Activated CD8-positive, alpha-beta T cell treated with anti-CD3 and anti-CD28 coated beads for 36 hours (primary cell): ENCODE measurements around the gene PET100. TPM values are rescaled to one million over a fixed set of nuclear protein-coding genes. Genes with fewer than 3 reads are reported as not detected.

Experiments used
- ATAC-seq: fragments of 200-7000 bp; cut with Tn5 transposase; one replicate; pipeline ENCODE4 v1.10.0; 2021; ENCODE audit warnings: mild to moderate bottlenecking, moderate library complexity
- CTCF ChIA-PET: fragments of 350-600 bp; sonication (Branson Sonifier 250); formaldehyde crosslinking; loops from one replicate; lab custom pipeline; 2021; ENCODE audit warnings: antibody characterized with exemption; lab: Charles Lee
- POLR2A ChIA-PET: fragments of 350-600 bp; sonication (Branson Sonifier 250); formaldehyde crosslinking; loops from one replicate; lab custom pipeline; 2021; ENCODE audit warnings: antibody characterized with exemption; lab: Charles Lee
- DNase-seq: peaks from one replicate; pipeline ENCODE4 v3.0.0-alpha.2; 2020
- H3K27ac Mint-ChIP-seq: one replicate; pipeline ENCODE4 v1.8.0; 2021; ENCODE audit warnings: mild to moderate bottlenecking, mixed read lengths
- H3K27me3 Mint-ChIP-seq: one replicate; pipeline ENCODE4 v1.8.0; 2021; ENCODE audit warnings: mixed read lengths
- H3K36me3 Mint-ChIP-seq: one replicate; pipeline ENCODE4 v1.8.0; 2021; ENCODE audit warnings: low read depth, mixed read lengths
- H3K4me1 Mint-ChIP-seq: one replicate; pipeline ENCODE4 v1.8.0; 2021; ENCODE audit warnings: low read depth, mixed read lengths
- H3K4me3 Mint-ChIP-seq: one replicate; pipeline ENCODE4 v1.8.0; 2021; ENCODE audit warnings: mild to moderate bottlenecking, moderate library complexity, mixed read lengths
- H3K9me3 Mint-ChIP-seq: one replicate; pipeline ENCODE4 v1.8.0; 2021; ENCODE audit warnings: mixed read lengths
- CTCF ChIP-seq: fragments of 200-600 bp; IDR thresholded peaks from one replicate; pipeline ENCODE4 v1.8.0; 2022; ENCODE audit warnings: antibody characterized with exemption, mild to moderate bottlenecking
- intact Hi-C: fragments of 100-400 bp; cut with micrococcal nuclease; formaldehyde crosslinking; loops from one replicate; pipeline ENCODE4 v1.10.0; 2022
- total RNA-seq, 2 experiments: library from RNA; stranded (reverse); gene quantifications; one replicate each; pipeline ENCODE4 v1.2.3, GENCODE V29; 2021

PET100 gene
- 10 to 100 TPM; 71.8 to 83.3 TPM for total RNA-seq

DNA sequence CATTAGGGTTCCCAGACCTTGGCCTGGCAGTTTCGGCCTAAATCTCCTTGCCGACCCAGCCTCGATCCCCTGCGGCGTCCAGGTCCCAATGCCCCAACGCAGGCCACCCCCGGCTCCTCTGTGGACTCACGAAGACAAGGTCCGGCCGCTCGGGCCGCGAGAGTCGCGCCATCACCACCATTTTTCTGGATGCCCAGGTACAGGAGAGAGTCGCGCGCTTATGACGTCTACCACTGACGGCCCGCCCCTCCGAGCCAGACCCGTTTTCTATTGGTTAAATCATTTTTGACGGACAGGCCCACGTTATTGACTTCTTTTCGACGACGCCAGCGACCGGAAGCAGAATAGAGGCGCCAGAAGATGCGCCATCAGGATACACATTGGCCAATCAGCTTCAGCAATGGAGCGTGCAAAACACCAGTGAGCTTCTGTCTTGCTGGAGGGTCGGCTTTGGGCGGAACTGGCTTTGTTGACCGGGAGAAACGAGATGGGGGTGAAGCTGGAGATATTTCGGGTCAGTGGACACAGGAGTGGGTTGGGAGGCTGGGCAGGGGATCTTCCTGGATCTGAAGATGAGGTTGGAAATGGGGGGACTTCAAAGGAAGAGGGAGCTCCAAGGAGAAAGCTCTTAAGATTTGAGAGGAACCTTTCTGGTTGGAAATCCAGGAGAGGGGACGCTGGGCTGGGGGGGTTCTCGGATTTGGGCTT, at the start of gene PET100, which contains the start of gene XAB2:
PET100 (plus strand) TSS at position 447 of the 708 bp plus-strand sequence; CDS start at position 488, 41 bp downstream.
XAB2 (minus strand) TSS at position 199 of the 708 bp plus-strand sequence; CDS start at position 181, 18 bp downstream.
- H3K9me3 Mint-ChIP-seq, result no peaks in the 10 kb centered on the region
- H3K27me3 Mint-ChIP-seq, result no peaks in the 10 kb centered on the region
- peaks cover 31% of the 10 kb centered on the region for H3K4me1 Mint-ChIP-seq
- no peak for TF ChIP-seq CTCF
- ChIA-PET CTCF (interaction anchor here (1.1 to 4.0 kb wide), 6 partner anchors 9 to 63 kb away, joined by 4 to 18 read pairs (median 5); partner anchors contain the start of gene TRAPPC5), POLR2A (interaction anchor here (0.6 to 2.0 kb wide), 16 partner anchors 8 to 240 kb away, joined by 3 to 10 read pairs (median 4); partner anchors contain the start of genes PNPLA6, STXBP2 and TRAPPC5)
- DNase-seq, result peak; percentile 97
- H3K27ac Mint-ChIP-seq, result peak within 1 kb of the TSS; percentile 93
- H3K36me3 Mint-ChIP-seq, result peaks cover 4% of the 10 kb centered on the region
- H3K4me3 Mint-ChIP-seq, result peak within 1 kb of the TSS; percentile 83
- intact Hi-C loops, result no loop called here
- peak; percentile 99 for ATAC-seq

DNA sequence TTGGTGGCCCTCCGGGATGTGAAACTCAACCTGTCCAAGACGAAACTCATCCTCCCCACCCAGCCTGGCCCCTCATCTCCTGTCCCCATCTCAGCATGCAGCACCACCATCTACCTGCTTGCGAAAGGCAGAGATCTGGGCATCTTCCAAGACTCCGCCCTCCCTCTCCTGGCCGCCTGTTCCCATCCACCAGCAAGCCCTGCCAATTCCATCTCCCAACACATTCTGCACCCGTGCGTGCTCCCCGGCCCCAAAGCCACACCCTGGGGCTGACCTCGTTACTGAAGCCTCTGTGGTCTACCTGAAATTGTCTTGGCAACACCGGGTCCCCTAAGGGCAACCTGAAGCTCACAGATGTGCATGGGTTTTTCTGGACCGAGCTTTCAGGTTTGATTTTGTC, 47.1 kb upstream of the PET100 start:
- H3K27ac Mint-ChIP-seq, result no peak overlapping the region
- POLR2A ChIA-PET, result interaction anchor here (0.9 kb wide), 1 partner anchor 49 kb away, joined by 3 read pairs; no protein-coding TSS in a partner anchor
- no peak overlapping the region for H3K4me3 Mint-ChIP-seq
- intact Hi-C loops, result no loop called here
- TF ChIP-seq CTCF, result no peak
- H3K4me1 Mint-ChIP-seq, result no peaks in the 10 kb centered on the region
- H3K27me3 Mint-ChIP-seq, result no peaks in the 10 kb centered on the region
- no peak for ATAC-seq
- no peaks in the 10 kb centered on the region for H3K9me3 Mint-ChIP-seq
- no peaks in the 10 kb centered on the region for H3K36me3 Mint-ChIP-seq
- CTCF ChIA-PET, result interaction anchor here (1.7 kb wide), 1 partner anchor 14 kb away, joined by 6 read pairs; no protein-coding TSS in a partner anchor
- DNase-seq, result no peak

GRCh38 chr19:7589822-7590221, 39.8 kb upstream of the PET100 start:
- peaks cover 11% of the 10 kb centered on the region for H3K27me3 Mint-ChIP-seq
- intact Hi-C loops, result no loop called here
- H3K27ac Mint-ChIP-seq, result no peak overlapping the region
- no peaks in the 10 kb centered on the region for H3K36me3 Mint-ChIP-seq
- ChIA-PET CTCF (interaction anchor here (1.1 to 1.3 kb wide), 2 partner anchors 22 to 223 kb away, joined by 3 read pairs; no protein-coding TSS in a partner anchor), POLR2A (no interaction called here)
- DNase-seq, result no peak
- H3K9me3 Mint-ChIP-seq, result no peaks in the 10 kb centered on the region
- H3K4me1 Mint-ChIP-seq, result no peaks in the 10 kb centered on the region
- no peak for ATAC-seq
- no peak for TF ChIP-seq CTCF
- H3K4me3 Mint-ChIP-seq, result no peak overlapping the region

- ATAC-seq (no peak), DNase-seq (no peak)
- Mint-ChIP-seq H3K27me3 (peaks cover 13% of the 10 kb centered on the region), H3K4me3 (no peak overlapping the region), H3K4me1 (peaks cover 2% of the 10 kb centered on the region), H3K27ac (no peak overlapping the region), H3K36me3 (no peaks in the 10 kb centered on the region), H3K9me3 (no peaks in the 10 kb centered on the region)
- ChIA-PET POLR2A (no interaction called here), CTCF (interaction anchor here (1.1 to 1.3 kb wide), 2 partner anchors 22 to 223 kb away, joined by 3 read pairs; no protein-coding TSS in a partner anchor)
- TF ChIP-seq CTCF, result no peak
- intact Hi-C loops, result no loop called here
Measured at GRCh38 chr19:7590256-7590655, 39.3 kb upstream of the PET100 start.
